Measurements from ENCODE around the gene APOB.

The APOB gene

GRCh38 chr2:21019000-21019677 lies 24.7 kb downstream of the APOB start:
- DNase-seq, result no peak

- no peak for DNase-seq
Measured at GRCh38 chr2:21018290-21018689, 25.6 kb downstream of the APOB start.

GRCh38 chr2:21017748-21018276 lies 26.1 kb downstream of the APOB start:
- DNase-seq, result no peak

GRCh38 chr2:21015281-21015645 lies 28.6 kb downstream of the APOB start:
- no peak for DNase-seq

- DNase-seq, result no peak
Measured at GRCh38 chr2:21014364-21015280, 29.3 kb downstream of the APOB start.

- DNase-seq, result no peak
Measured at GRCh38 chr2:21013043-21013816, 30.6 kb downstream of the APOB start.

GRCh38 chr2:21012557-21012937 lies 31.3 kb downstream of the APOB start:
- DNase-seq, result no peak

GRCh38 chr2:21011876-21012556 lies 31.9 kb downstream of the APOB start:
- no peak for DNase-seq

- no peak for DNase-seq
Measured at GRCh38 chr2:21011453-21011852, 32.4 kb downstream of the APOB start.

- no peak for DNase-seq
Measured at GRCh38 chr2:21010813-21011439, 32.9 kb downstream of the APOB start.

GRCh38 chr2:21009662-21010225 lies 34.1 kb downstream of the APOB start:
- no peak for DNase-seq

GRCh38 chr2:21008790-21009661 lies 34.8 kb downstream of the APOB start:
- no peak for DNase-seq

GRCh38 chr2:21008014-21008789 lies 35.7 kb downstream of the APOB start:
- no peak for DNase-seq

- no peak for DNase-seq
Measured at GRCh38 chr2:21007129-21008013, 36.5 kb downstream of the APOB start.

- DNase-seq, result no peak
Measured at GRCh38 chr2:21006423-21007128, 37.3 kb downstream of the APOB start.

GRCh38 chr2:21005700-21006422 lies 38.0 kb downstream of the APOB start:
- DNase-seq, result no peak

- DNase-seq, result no peak
Measured at GRCh38 chr2:21005111-21005699, 38.7 kb downstream of the APOB start.

All from fibroblast of upper back skin (primary cell).